Amygdala (tissue), 56 donors: Measurements from ENCODE around the gene FRMD5.
"Not testable (repeated sequence)": the region's sequence is repeated elsewhere in the genome, so short reads cannot be mapped to it uniquely, and the experiment has no call there.

Experiments used
- DNase-seq, 56 donors: peaks; one replicate each; lab custom pipeline; 2025; lab: John Stamatoyannopoulos, UW

Gene FRMD5

GRCh38 chr15:44195151-44195740 is at the start of gene FRMD5:
TSS of gene FRMD5 (minus strand) at chr15:44195271.
- peak; percentile 68 to 98 (median 93) for DNase-seq

GRCh38 chr15:44243829-44244228 is 48.8 kb upstream of the FRMD5 start:
- DNase-seq: peak in 1 of 56 donors; percentile 31

GRCh38 chr15:44243141-44243540 is 48.1 kb upstream of the FRMD5 start:
- peak in 1 of 56 donors; percentile 5 for DNase-seq

GRCh38 chr15:44231842-44232241 is 36.8 kb upstream of the FRMD5 start:
- no peak for DNase-seq

GRCh38 chr15:44229301-44229700 is 34.2 kb upstream of the FRMD5 start:
- not testable (repeated sequence) for DNase-seq

- DNase-seq: no peak
These were observed 32.5 kb upstream of the FRMD5 start for GRCh38 chr15:44227584-44227983.

- DNase-seq: not testable (repeated sequence)
These were observed 31.9 kb upstream of the FRMD5 start for GRCh38 chr15:44227001-44227400.

- no peak for DNase-seq
These were observed 27.4 kb upstream of the FRMD5 start for GRCh38 chr15:44222478-44222877.

GRCh38 chr15:44219073-44219472 is 24.0 kb upstream of the FRMD5 start:
- no peak for DNase-seq

- DNase-seq: no peak
These were observed 21.9 kb upstream of the FRMD5 start for GRCh38 chr15:44216958-44217357.

- no peak for DNase-seq
These were observed 20.5 kb upstream of the FRMD5 start for GRCh38 chr15:44215594-44215993.

- no peak for DNase-seq
These were observed 13.9 kb upstream of the FRMD5 start for GRCh38 chr15:44208956-44209355.

GRCh38 chr15:44207643-44208042 is 12.6 kb upstream of the FRMD5 start:
- DNase-seq: no peak

- no peak for DNase-seq
These were observed 4.3 kb upstream of the FRMD5 start for GRCh38 chr15:44199393-44199792.

- peak in 33 of 56 donors; percentile 22 to 75 (median 53) for DNase-seq
These were observed 534 bp downstream of the FRMD5 start for GRCh38 chr15:44194323-44195150.

- peak in 27 of 56 donors; percentile 5 to 68 (median 36) for DNase-seq
These were observed 1.3 kb downstream of the FRMD5 start for GRCh38 chr15:44193651-44194322.

GRCh38 chr15:44188795-44189194 is 6.3 kb downstream of the FRMD5 start:
- peak in 45 of 56 donors; percentile 5 to 88 (median 55) for DNase-seq

- peak in 18 of 56 donors; percentile 0 to 40 (median 16) for DNase-seq
These were observed 8.4 kb downstream of the FRMD5 start for GRCh38 chr15:44186705-44187104.

- DNase-seq: no peak
These were observed 11.7 kb downstream of the FRMD5 start for GRCh38 chr15:44183363-44183762.

GRCh38 chr15:44181410-44181809 is 13.7 kb downstream of the FRMD5 start:
- DNase-seq: no peak

- DNase-seq: no peak
These were observed 17.9 kb downstream of the FRMD5 start for GRCh38 chr15:44177139-44177538.
